SJCRH30 (cell line): ENCODE data around the gene UPK1A. TPM values are rescaled to one million over a fixed set of nuclear protein-coding genes. Genes with fewer than 3 reads are reported as not detected.

Experiments used
- DNase-seq, 2 experiments: peaks; one replicate each; pipeline ENCODE4 v3.0.0-alpha.2; 2015 to 2020
- H3K27ac ChIP-seq: fragments of 250-450 bp; sonication (Bioruptor Pico); 2 replicates; pipeline ENCODE4 v1.5.1; 2020; ENCODE audit warnings: mild to moderate bottlenecking, moderate library complexity
- H3K27me3 ChIP-seq: fragments of 250-450 bp; sonication (Bioruptor Pico); 2 replicates; pipeline ENCODE4 v1.5.1; 2020; ENCODE audit warnings: mild to moderate bottlenecking, moderate library complexity
- H3K36me3 ChIP-seq: fragments of 250-450 bp; sonication (Bioruptor Pico); 2 replicates; pipeline ENCODE4 v1.5.1; 2020; ENCODE audit warnings: mild to moderate bottlenecking, moderate library complexity
- H3K4me1 ChIP-seq: fragments of 250-450 bp; sonication (Bioruptor Pico); 2 replicates; pipeline ENCODE4 v1.5.1; 2020; ENCODE audit warnings: mild to moderate bottlenecking, moderate library complexity
- H3K4me3 ChIP-seq: fragments of 250-450 bp; sonication (Bioruptor Pico); 2 replicates; pipeline ENCODE4 v1.5.1; 2020; ENCODE audit warnings: mild to moderate bottlenecking, moderate library complexity
- H3K9me3 ChIP-seq: fragments of 250-450 bp; sonication (Bioruptor Pico); replicated peaks from 2 replicates; pipeline ENCODE4 v1.5.1; 2020; ENCODE audit warnings: mild to moderate bottlenecking, moderate library complexity
- total RNA-seq: library from RNA; depleted of rRNA; stranded (reverse); fragments of >200 nt; shearing (Covaris generic); gene quantifications from 2 replicates; pipeline ENCODE4 v1.2.3, GENCODE V29; 2014

Gene UPK1A
- total RNA-seq, 1 experiment from 2014 or later, result not detected

DNA sequence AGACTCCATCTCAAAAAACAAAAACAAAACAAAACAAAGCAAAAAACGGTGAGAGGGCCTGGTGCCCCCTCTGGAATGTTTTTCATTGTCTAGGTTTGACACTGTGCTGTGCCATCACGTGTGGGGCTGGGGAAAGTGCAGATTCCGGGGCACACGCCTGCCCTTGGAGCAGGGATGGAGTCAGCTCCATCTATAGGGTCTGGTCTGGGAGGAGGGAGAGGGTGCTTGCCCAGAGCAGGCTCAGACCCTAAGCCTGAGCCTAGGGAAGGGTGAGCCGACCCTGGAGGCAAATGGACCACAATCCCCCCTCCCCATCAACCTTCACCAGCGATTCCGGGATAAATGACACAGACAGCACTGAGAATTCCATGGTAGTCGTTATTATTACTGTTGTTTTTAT is 27.1 kb downstream of the UPK1A start:
- Histone ChIP-seq H3K27ac (no peak overlapping the region), H3K27me3 (no peaks in the 10 kb centered on the region), H3K4me3 (no peak overlapping the region), H3K36me3 (no peaks in the 10 kb centered on the region), H3K4me1 (no peaks in the 10 kb centered on the region), H3K9me3 (no peaks in the 10 kb centered on the region)
- no peak for DNase-seq

GRCh38 chr19:35693835-35694599 is 27.7 kb downstream of the UPK1A start:
- H3K27ac ChIP-seq, result no peak overlapping the region
- H3K9me3 ChIP-seq, result no peaks in the 10 kb centered on the region
- H3K4me1 ChIP-seq, result no peaks in the 10 kb centered on the region
- H3K4me3 ChIP-seq, result no peak overlapping the region
- H3K36me3 ChIP-seq, result no peaks in the 10 kb centered on the region
- peak; percentile 84 to 94 for DNase-seq
- no peaks in the 10 kb centered on the region for H3K27me3 ChIP-seq

- no peaks in the 10 kb centered on the region for H3K27me3 ChIP-seq
Observed at GRCh38 chr19:35695895-35696422, 29.6 kb downstream of the UPK1A start.

GRCh38 chr19:35696835-35697234 is 30.5 kb downstream of the UPK1A start:
- no peak overlapping the region for H3K4me3 ChIP-seq
- H3K36me3 ChIP-seq, result no peaks in the 10 kb centered on the region
- no peaks in the 10 kb centered on the region for H3K27me3 ChIP-seq
- no peaks in the 10 kb centered on the region for H3K9me3 ChIP-seq
- no peak for DNase-seq
- no peak overlapping the region for H3K27ac ChIP-seq
- H3K4me1 ChIP-seq, result no peaks in the 10 kb centered on the region

More at GRCh38 chr19:35695895-35696422, 29.6 kb downstream of the UPK1A start:
- Histone ChIP-seq H3K4me1 (no peaks in the 10 kb centered on the region), H3K9me3 (no peaks in the 10 kb centered on the region), H3K27ac (no peak overlapping the region), H3K4me3 (no peak overlapping the region), H3K36me3 (no peaks in the 10 kb centered on the region)
- DNase-seq, result no peak

- H3K9me3 ChIP-seq, result no peaks in the 10 kb centered on the region
- no peaks in the 10 kb centered on the region for H3K27me3 ChIP-seq
- peak; percentile 97 to 98 for DNase-seq
- no peak overlapping the region for H3K27ac ChIP-seq
- no peaks in the 10 kb centered on the region for H3K36me3 ChIP-seq
- H3K4me1 ChIP-seq, result no peaks in the 10 kb centered on the region
- peak overlapping the region; percentile 58 for H3K4me3 ChIP-seq
Observed at GRCh38 chr19:35702223-35703012, 36.1 kb downstream of the UPK1A start.

- H3K36me3 ChIP-seq, result no peaks in the 10 kb centered on the region
- no peak for DNase-seq
- no peak overlapping the region for H3K27ac ChIP-seq
- no peak overlapping the region for H3K4me3 ChIP-seq
- no peaks in the 10 kb centered on the region for H3K27me3 ChIP-seq
- no peaks in the 10 kb centered on the region for H3K9me3 ChIP-seq
- no peaks in the 10 kb centered on the region for H3K4me1 ChIP-seq
Observed at GRCh38 chr19:35703343-35703742, 37.0 kb downstream of the UPK1A start.

GRCh38 chr19:35704218-35704617 is 37.9 kb downstream of the UPK1A start, which contains the start of gene ZBTB32:
Gene ZBTB32 (plus strand): TSS chr19:35704558. CDS start chr19:35714627, 10,069 bp downstream.
- peak; percentile 31 to 53 for DNase-seq
- Histone ChIP-seq H3K27ac (no peak within 1 kb of the TSS), H3K9me3 (no peaks in the 10 kb centered on the region), H3K36me3 (no peaks in the 10 kb centered on the region), H3K27me3 (no peaks in the 10 kb centered on the region), H3K4me1 (no peaks in the 10 kb centered on the region), H3K4me3 (no peak within 1 kb of the TSS)

- H3K27ac ChIP-seq, result no peak overlapping the region
- no peaks in the 10 kb centered on the region; the same call in 1 of the 2 replicates for H3K27me3 ChIP-seq
- no peaks in the 10 kb centered on the region for H3K9me3 ChIP-seq
- no peak for DNase-seq
- no peaks in the 10 kb centered on the region for H3K36me3 ChIP-seq
- no peak overlapping the region for H3K4me3 ChIP-seq
- H3K4me1 ChIP-seq, result no peaks in the 10 kb centered on the region
Observed at GRCh38 chr19:35708391-35708790, 42.1 kb downstream of the UPK1A start.

DNA sequence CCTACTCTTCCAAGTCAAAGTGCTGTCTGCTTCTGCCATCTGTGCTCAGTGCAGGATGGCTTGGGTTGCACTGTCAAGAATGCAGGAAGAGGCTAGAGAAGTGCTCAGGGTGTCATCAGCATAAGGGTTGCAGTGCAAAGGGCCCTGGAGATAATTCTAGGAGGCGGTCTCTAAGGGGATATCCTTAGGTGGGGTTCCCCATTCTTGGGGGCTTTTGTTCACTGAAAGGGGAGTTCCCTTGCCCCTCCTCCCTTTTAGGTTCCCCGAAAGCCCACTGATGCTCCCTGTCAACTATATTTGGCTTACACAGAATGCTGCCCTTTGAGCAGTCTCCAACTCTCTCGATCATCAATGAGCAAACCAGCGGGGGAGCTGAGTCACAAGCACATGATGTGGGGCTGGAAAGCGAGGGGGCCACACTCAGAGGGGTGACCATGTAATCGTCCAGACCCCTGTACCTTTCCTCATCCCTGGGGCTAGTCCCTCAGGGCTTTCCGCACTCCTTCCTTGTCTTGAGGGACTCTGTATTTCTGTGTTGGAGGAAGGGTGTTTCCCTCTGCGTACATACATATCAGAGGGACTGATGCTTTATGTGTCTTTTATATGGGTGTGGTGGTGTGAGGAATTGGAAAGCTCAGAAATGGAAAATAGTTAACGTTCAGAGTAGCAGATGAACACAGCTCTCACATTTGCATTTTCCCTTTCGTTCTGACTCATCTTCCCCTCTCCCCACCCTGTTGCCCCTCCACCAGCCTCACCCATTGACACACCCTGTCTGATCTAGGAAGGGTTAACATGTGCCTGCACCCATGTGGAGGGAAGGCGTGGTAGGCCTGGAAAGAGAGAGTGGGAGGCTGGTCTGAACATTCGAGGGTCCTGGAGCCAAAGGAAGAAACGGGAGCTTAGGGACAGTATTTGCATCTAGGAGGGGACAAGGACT is 44.7 kb downstream of the UPK1A start:
- Histone ChIP-seq H3K27me3 (no peaks in the 10 kb centered on the region; the same call in 1 of the 2 replicates), H3K4me1 (peaks cover 3% of the 10 kb centered on the region; the same call in 1 of the 2 replicates), H3K9me3 (no peaks in the 10 kb centered on the region), H3K36me3 (no peaks in the 10 kb centered on the region), H3K27ac (no peak overlapping the region), H3K4me3 (no peak overlapping the region)
- no peak for DNase-seq

GRCh38 chr19:35712567-35713505 is 46.5 kb downstream of the UPK1A start:
- H3K27me3 ChIP-seq, result no peaks in the 10 kb centered on the region; the same call in 1 of the 2 replicates
- no peak overlapping the region for H3K27ac ChIP-seq
- no peaks in the 10 kb centered on the region for H3K36me3 ChIP-seq
- no peak overlapping the region for H3K4me3 ChIP-seq
- H3K9me3 ChIP-seq, result no peaks in the 10 kb centered on the region
- H3K4me1 ChIP-seq, result peaks cover 4% of the 10 kb centered on the region; the same call in 1 of the 2 replicates
- DNase-seq, result no peak

DNA sequence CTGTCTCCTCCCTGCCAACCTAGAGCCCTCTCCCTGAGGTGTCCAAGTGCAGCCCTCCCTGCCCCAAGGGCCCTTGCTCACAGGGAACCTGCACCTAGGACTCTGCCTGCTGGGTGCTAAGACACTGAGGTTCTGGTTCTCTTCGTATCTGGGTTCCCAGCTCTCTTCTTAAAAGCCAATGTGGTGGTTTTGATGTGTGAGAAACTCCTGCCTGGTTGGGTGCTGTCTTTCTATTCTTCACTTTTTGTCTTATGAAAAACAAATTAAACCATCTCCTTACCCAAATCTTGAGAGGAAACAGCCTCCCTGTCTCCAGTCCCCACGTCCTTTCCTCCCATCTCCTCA is 47.2 kb downstream of the UPK1A start:
- Histone ChIP-seq H3K27ac (no peak overlapping the region), H3K27me3 (no peaks in the 10 kb centered on the region; the same call in 1 of the 2 replicates), H3K36me3 (no peaks in the 10 kb centered on the region), H3K9me3 (no peaks in the 10 kb centered on the region), H3K4me3 (no peak overlapping the region), H3K4me1 (peaks cover 4% of the 10 kb centered on the region; the same call in 1 of the 2 replicates)
- DNase-seq, result no peak

DNA sequence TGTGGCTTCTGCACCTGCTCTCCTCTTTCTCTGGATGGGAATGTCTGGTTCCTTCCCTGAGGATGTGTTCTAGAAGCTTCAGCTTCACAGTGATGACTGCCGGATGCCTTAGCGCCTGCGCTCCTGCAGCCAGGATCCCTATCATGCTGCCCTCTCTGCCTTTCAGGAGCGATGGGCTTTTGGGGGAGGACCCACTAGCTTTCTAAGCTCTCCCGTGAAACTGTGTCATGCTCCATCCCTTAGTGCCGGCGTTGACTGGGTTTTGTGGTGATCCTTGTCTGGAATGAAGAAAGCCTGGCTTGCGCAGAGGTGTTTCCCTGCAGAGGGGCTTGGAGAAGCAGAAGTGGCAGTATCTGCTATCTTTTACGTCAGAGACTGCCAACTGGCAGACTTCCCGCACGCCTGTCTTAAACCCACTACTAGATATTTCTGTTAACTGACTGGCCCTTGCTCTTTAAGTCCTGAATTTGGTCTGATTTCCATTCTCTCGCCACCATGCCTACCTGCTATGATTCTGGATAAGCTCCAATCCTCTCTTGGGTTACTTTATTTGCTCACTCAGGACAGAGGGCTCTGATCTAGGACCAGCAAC is 47.7 kb downstream of the UPK1A start:
- Histone ChIP-seq H3K4me1 (peaks cover 7% of the 10 kb centered on the region; the same call in 1 of the 2 replicates), H3K4me3 (no peak overlapping the region), H3K27me3 (no peaks in the 10 kb centered on the region; the same call in 1 of the 2 replicates), H3K9me3 (no peaks in the 10 kb centered on the region), H3K36me3 (no peaks in the 10 kb centered on the region), H3K27ac (no peak overlapping the region)
- DNase-seq, result no peak
